Measurements from ENCODE around the gene ILDR2. TPM values are rescaled to one million over a fixed set of nuclear protein-coding genes. Genes with fewer than 3 reads are reported as not detected.

Gene ILDR2
- total RNA-seq, 4 donors from 2014 or later, result 0.04 to 0.57 (median 0.21) TPM; not detected in 1

DNA sequence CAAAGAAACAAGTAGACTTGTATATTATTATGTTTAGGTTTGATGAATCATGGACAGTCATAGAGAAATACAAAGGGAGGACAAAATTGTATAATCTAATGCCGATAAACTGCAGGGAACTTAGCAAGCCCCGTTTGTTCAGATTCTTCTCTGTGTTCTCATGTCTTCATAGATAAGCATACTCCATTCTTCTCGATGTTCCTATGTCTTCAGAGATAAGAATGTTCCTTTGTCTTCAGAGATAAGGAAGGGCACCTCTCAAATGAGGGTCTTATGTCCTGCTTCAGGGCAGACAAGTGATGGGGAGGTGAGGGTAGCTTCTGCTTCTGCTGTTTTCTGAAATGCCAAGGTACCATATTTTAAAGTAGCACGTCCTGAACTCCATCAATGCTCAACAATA lies 79.6 kb downstream of the ILDR2 start:
- no peak overlapping the region for H3K27ac ChIP-seq
- WGBS, 2 donors, result 67 to 78% methylated on average over 4 of the region's 4 CpGs
- no peaks in the 10 kb centered on the region for H3K4me1 ChIP-seq
- intact Hi-C loops (cut with DNase I), result no loop called here
- H3K9me3 ChIP-seq, result no peaks in the 10 kb centered on the region
- peaks cover 0 to 7% (median 0%) of the 10 kb centered on the region in 4 donors for H3K27me3 ChIP-seq
- no peak for DNase-seq
- no peak for TF ChIP-seq POLR2A (IDR thresholded peaks at IDR 0.05)
- TF ChIP-seq, protein P1, sequence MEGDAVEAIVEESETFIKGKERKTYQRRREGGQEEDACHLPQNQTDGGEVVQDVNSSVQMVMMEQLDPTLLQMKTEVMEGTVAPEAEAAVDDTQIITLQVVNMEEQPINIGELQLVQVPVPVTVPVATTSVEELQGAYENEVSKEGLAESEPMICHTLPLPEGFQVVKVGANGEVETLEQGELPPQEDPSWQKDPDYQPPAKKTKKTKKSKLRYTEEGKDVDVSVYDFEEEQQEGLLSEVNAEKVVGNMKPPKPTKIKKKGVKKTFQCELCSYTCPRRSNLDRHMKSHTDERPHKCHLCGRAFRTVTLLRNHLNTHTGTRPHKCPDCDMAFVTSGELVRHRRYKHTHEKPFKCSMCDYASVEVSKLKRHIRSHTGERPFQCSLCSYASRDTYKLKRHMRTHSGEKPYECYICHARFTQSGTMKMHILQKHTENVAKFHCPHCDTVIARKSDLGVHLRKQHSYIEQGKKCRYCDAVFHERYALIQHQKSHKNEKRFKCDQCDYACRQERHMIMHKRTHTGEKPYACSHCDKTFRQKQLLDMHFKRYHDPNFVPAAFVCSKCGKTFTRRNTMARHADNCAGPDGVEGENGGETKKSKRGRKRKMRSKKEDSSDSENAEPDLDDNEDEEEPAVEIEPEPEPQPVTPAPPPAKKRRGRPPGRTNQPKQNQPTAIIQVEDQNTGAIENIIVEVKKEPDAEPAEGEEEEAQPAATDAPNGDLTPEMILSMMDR (IDR thresholded peaks at IDR 0.05), result no peak
- H3K36me3 ChIP-seq, result no peaks in the 10 kb centered on the region
- H3K4me3 ChIP-seq, result no peak overlapping the region

DNA sequence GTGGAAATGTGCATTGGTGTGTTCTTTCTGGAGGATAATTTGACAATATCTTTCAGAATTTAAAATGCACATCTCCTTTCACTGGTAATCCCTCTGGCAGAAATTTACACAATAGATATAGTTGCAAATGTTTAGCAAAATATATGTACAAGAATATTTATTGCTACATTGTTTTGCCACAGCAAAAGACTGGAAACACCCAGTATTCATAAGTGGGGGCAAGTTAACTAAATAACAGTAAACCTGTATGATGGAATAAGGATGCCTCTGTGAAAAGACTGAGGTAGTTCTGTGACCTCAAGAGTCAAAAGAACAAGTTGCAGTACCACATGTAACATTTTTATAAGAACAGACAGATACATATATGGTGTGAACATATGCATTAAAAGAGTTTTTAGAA lies 85.6 kb downstream of the ILDR2 start:
- no peak overlapping the region for H3K27ac ChIP-seq
- no peaks in the 10 kb centered on the region for H3K4me1 ChIP-seq
- no peaks in the 10 kb centered on the region for H3K9me3 ChIP-seq
- intact Hi-C loops (cut with DNase I), result no loop called here
- no peak for DNase-seq
- peaks cover 0 to 17% (median 0%) of the 10 kb centered on the region in 4 donors for H3K27me3 ChIP-seq
- TF ChIP-seq POLR2A (IDR thresholded peaks at IDR 0.05), result no peak
- TF ChIP-seq, protein P1 (IDR thresholded peaks at IDR 0.05), result no peak
- no peaks in the 10 kb centered on the region for H3K36me3 ChIP-seq
- H3K4me3 ChIP-seq, result no peak overlapping the region

DNA sequence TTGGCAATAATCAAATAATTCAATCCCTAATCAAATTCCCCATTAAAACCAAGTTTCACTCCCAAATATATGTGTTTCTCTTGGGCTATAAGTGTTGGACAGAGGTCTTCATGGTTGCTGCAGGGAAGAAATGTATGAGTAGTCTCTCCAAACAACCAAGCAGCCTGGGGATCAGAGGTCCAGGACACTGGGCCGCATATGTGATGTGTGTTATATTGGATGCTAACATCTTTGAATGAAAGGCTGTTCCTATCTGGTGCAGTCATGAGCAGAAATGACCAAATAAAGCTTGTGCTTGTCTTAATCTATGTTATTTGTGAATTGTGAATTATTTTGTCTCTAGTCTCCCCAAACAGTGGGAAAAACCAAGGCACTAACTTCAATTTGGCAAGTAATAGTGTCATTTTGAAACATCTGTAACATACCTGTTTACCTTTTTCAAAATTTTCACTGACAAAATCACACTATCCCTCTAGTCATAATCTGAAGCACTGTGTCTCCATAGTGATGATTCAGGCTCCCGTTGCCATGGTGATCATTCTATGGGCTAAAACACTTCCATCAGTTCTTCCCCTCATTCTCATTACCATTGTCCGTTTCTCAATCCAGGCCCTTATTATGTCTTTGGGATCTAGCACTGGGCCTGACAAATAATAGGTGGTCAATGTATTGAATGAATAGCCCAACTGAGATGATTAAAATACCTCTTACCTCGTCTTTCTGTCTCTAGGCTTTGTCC lies 86.8 kb downstream of the ILDR2 start:
- peaks cover 0 to 29% (median 4%) of the 10 kb centered on the region in 4 donors for H3K27me3 ChIP-seq
- no peak overlapping the region for H3K27ac ChIP-seq
- no peak overlapping the region for H3K4me3 ChIP-seq
- peaks cover 0 to 8% (median 3%) of the 10 kb centered on the region in 3 donors for H3K4me1 ChIP-seq
- DNase-seq, result no peak
- H3K9me3 ChIP-seq, result no peaks in the 10 kb centered on the region
- 78 to 84% methylated on average over 4 of the region's 4 CpGs for WGBS, 2 donors
- TF ChIP-seq POLR2A (IDR thresholded peaks at IDR 0.05), result no peak
- TF ChIP-seq, protein P1 (IDR thresholded peaks at IDR 0.05), result no peak
- no peaks in the 10 kb centered on the region for H3K36me3 ChIP-seq
- intact Hi-C loops (cut with DNase I), result no loop called here

DNA sequence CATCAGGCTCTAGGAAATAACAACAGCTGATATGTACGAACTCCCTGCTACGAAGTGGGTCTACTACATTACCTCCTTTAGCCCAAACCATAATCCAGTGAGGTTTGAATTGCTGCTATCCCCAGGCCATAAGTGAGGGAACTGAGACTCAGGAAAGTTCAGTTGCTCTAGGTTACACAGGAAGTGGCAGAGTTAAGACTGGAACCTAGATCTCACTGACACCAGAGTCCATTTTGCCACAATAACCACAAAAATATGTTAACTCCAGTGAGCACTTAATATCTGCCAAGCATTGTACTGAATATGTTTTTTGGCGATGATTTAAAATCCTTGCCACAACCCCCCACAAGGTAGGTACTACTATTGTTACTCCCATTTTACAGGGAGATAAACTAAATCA lies 90.4 kb downstream of the ILDR2 start:
- no peak overlapping the region for H3K4me3 ChIP-seq
- H3K36me3 ChIP-seq, result no peaks in the 10 kb centered on the region
- H3K9me3 ChIP-seq, result no peaks in the 10 kb centered on the region
- peaks cover 0 to 39% (median 4%) of the 10 kb centered on the region in 4 donors for H3K27me3 ChIP-seq
- H3K27ac ChIP-seq, result no peak overlapping the region
- DNase-seq, result no peak
- TF ChIP-seq, protein P1 (IDR thresholded peaks at IDR 0.05), result no peak
- TF ChIP-seq POLR2A (IDR thresholded peaks at IDR 0.05), result no peak
- peaks cover 0 to 8% (median 3%) of the 10 kb centered on the region in 3 donors for H3K4me1 ChIP-seq
- intact Hi-C loops (cut with DNase I), result no loop called here
- 82 to 86% methylated on average over 3 of the region's 3 CpGs for WGBS, 2 donors

DNA sequence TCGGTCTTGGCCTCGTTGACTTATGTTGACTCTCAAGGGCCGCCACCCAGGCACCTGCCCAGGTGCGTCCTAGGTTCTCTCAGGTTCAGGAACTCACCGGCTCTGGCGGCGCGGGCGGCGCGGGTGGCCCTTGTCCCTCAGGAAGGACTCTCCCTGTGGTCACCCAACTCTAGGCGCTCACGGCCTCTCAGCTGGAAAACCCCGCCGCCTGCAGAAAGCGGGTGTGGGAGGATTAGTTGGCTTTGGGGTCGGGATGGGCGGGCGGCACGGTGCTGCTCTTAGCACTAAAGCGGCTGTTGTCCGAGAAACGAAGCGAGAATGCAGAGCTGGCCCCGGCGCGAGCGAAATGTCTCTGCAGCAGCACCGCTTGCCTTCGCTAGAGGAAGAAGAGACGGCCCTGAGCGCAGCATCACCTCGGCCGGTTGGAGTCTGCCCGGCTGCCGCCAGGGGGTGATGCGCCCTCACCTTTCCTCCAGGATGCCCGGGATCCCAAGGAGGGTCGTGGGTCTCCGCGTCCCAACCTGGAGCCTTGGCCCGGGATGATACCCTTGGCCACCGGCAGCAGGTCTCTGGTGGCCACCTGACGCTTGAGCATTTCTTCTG lies 91.2 kb downstream of the ILDR2 start:
- DNase-seq, result no peak
- peak overlapping the region in 2 of 4 donors; percentile 15 to 34 for H3K4me3 ChIP-seq
- H3K4me1 ChIP-seq, result peaks cover 0 to 8% (median 3%) of the 10 kb centered on the region in 3 donors
- WGBS, 2 donors, result 23 to 30% methylated on average over 9 to 12 of the region's 44 CpGs
- H3K36me3 ChIP-seq, result no peaks in the 10 kb centered on the region
- intact Hi-C loops (cut with DNase I), result no loop called here
- H3K9me3 ChIP-seq, result no peaks in the 10 kb centered on the region
- H3K27me3 ChIP-seq, result peaks cover 0 to 39% (median 4%) of the 10 kb centered on the region in 4 donors
- no peak overlapping the region for H3K27ac ChIP-seq
- TF ChIP-seq, protein P1 (IDR thresholded peaks at IDR 0.05), result peak in 5 of 6 experiments; percentile 37 to 70 (median 47)
- no peak for TF ChIP-seq POLR2A (IDR thresholded peaks at IDR 0.05)

All from esophagus squamous epithelium (tissue), 5 donors.